Esophagus squamous epithelium (tissue), 5 donors: ENCODE data around the gene B2M. TPM values are rescaled to one million over a fixed set of nuclear protein-coding genes. Genes with fewer than 3 reads are reported as not detected.
A peak's percentile ranks its signal among the peaks of the same experiment; 100 is the strongest.

Source experiments
- DNase-seq: peaks from one replicate; lab custom pipeline; 2025; lab: John Stamatoyannopoulos, UW
- H3K27ac ChIP-seq, 4 donors: fragments of 200-600 bp; sonication (generic); one replicate each; pipeline ENCODE4 v1.5.1; 2016 to 2019; ENCODE audit warnings: mild to moderate bottlenecking in 1 of 4
- H3K27me3 ChIP-seq, 4 donors: fragments of 200-600 bp; sonication (generic); 1 replicate in 3 of 4; 2 replicates in 1 of 4; pipeline versions ENCODE4 v1.5.1 to v1.6.0; 2017 to 2021; ENCODE audit warnings: antibody characterized with exemption in 1 of 4
- H3K36me3 ChIP-seq, 3 donors: fragments of 200-600 bp; sonication (generic); one replicate each; pipeline ENCODE4 v1.5.1; 2016 to 2019
- H3K4me1 ChIP-seq, 3 donors: fragments of 200-600 bp; sonication (generic); one replicate each; pipeline ENCODE4 v1.5.1; 2017 to 2019
- H3K4me3 ChIP-seq, 4 donors: fragments of 200-600 bp; sonication (generic); 1 replicate in 3 of 4; 2 replicates in 1 of 4; pipeline ENCODE4 v1.5.1; 2016 to 2019; ENCODE audit warnings: mild to moderate bottlenecking in 2 of 4, moderate library complexity in 1 of 4
- H3K9me3 ChIP-seq, 3 donors: fragments of 200-600 bp; sonication (generic); one replicate each; pipeline ENCODE4 v1.5.1; 2016 to 2019
- CTCF ChIP-seq, 6 experiments: fragments of 450-650 bp in 4 of 6; fragments of 200-600 bp in 2 of 6; sonication (generic) in 2 of 6; IDR thresholded peaks; one replicate each; pipeline ENCODE4 v1.5.1; 2016 to 2019; ENCODE audit warnings: antibody characterized with exemption in 6 of 6, mild to moderate bottlenecking in 4 of 6, moderate library complexity in 4 of 6
- POLR2A ChIP-seq, 4 donors: fragments of 450-650 bp; IDR thresholded peaks; one replicate each; pipeline ENCODE4 v1.6.1; 2017; ENCODE audit warnings: antibody characterized with exemption in 4 of 4, mild to moderate bottlenecking in 4 of 4, moderate library complexity in 3 of 4
- WGBS, 2 donors: methylation state at CpG; one replicate each; pipeline ENCODE4 v1.1.5; 2018; 5-methylcytosine and 5-hydroxymethylcytosine counted together
- intact Hi-C: fragments of 100-400 bp; cut with DNase I; formaldehyde crosslinking; loops from one replicate; pipeline ENCODE4 v1.15.0; 2022
- total RNA-seq, 4 donors: library from RNA; depleted of rRNA; stranded (reverse); fragments of >200 nt; gene quantifications; one replicate each; pipeline ENCODE4 v1.1.0, GENCODE V29; 2016
- donor health status: DM: yes; HTN: yes; CAD: no.

The B2M gene
- total RNA-seq, 4 donors from 2014 or later, result 992 to 4,464 (median 1,820) TPM

GRCh38 chr15:44715797-44716334 is 4.5 kb downstream of the B2M start:
- peak overlapping the region in 1 of 4 donors; percentile 90 for H3K4me3 ChIP-seq
- peaks cover 9 to 58% (median 24%) of the 10 kb centered on the region in 3 donors for H3K4me1 ChIP-seq
- H3K9me3 ChIP-seq, result no peaks in the 10 kb centered on the region
- WGBS, 2 donors, result 58 to 80% methylated on average over 2 of the region's 2 CpGs
- H3K27me3 ChIP-seq, result no peaks in the 10 kb centered on the region
- intact Hi-C loops, result no loop called here
- TF ChIP-seq CTCF (IDR thresholded peaks at IDR 0.05), result no peak
- TF ChIP-seq POLR2A (IDR thresholded peaks at IDR 0.05), result no peak
- H3K36me3 ChIP-seq, result peaks cover 6 to 56% (median 43%) of the 10 kb centered on the region in 3 donors
- DNase-seq, result no peak
- no peak overlapping the region for H3K27ac ChIP-seq

GRCh38 chr15:44716983-44717602 is 5.8 kb downstream of the B2M start:
- DNase-seq, result no peak
- Histone ChIP-seq H3K27ac (no peak overlapping the region), H3K9me3 (no peaks in the 10 kb centered on the region), H3K27me3 (no peaks in the 10 kb centered on the region), H3K4me3 (no peak overlapping the region), H3K4me1 (peaks cover 9 to 58% (median 24%) of the 10 kb centered on the region in 3 donors), H3K36me3 (peaks cover 6 to 56% (median 43%) of the 10 kb centered on the region in 3 donors)
- intact Hi-C loops, result no loop called here
- 89 to 92% methylated on average over 2 of the region's 2 CpGs for WGBS, 2 donors
- no peak for TF ChIP-seq POLR2A (IDR thresholded peaks at IDR 0.05)
- no peak for TF ChIP-seq CTCF (IDR thresholded peaks at IDR 0.05)

GRCh38 chr15:44718180-44718926 is 7.0 kb downstream of the B2M start:
- H3K4me1 ChIP-seq, result peaks cover 3 to 50% (median 24%) of the 10 kb centered on the region in 3 donors
- H3K27me3 ChIP-seq, result no peaks in the 10 kb centered on the region
- intact Hi-C loops, result no loop called here
- TF ChIP-seq POLR2A (IDR thresholded peaks at IDR 0.05), result no peak
- TF ChIP-seq CTCF (IDR thresholded peaks at IDR 0.05), result no peak
- H3K4me3 ChIP-seq, result no peak overlapping the region
- peaks cover 6 to 56% (median 43%) of the 10 kb centered on the region in 3 donors for H3K36me3 ChIP-seq
- no peak for DNase-seq
- 48 to 65% methylated on average over 4 of the region's 4 CpGs for WGBS, 2 donors
- H3K9me3 ChIP-seq, result no peaks in the 10 kb centered on the region
- H3K27ac ChIP-seq, result no peak overlapping the region

- TF ChIP-seq CTCF (IDR thresholded peaks at IDR 0.05) (no peak), POLR2A (IDR thresholded peaks at IDR 0.05) (no peak)
- intact Hi-C loops, result no loop called here
- peaks cover 0 to 49% (median 24%) of the 10 kb centered on the region in 3 donors for H3K4me1 ChIP-seq
- H3K36me3 ChIP-seq, result peaks cover 6 to 56% (median 43%) of the 10 kb centered on the region in 3 donors
- 85 to 87% methylated on average over 8 of the region's 8 CpGs for WGBS, 2 donors
- no peak overlapping the region for H3K27ac ChIP-seq
- H3K4me3 ChIP-seq, result no peak overlapping the region
- no peaks in the 10 kb centered on the region for H3K9me3 ChIP-seq
- no peak for DNase-seq
- H3K27me3 ChIP-seq, result no peaks in the 10 kb centered on the region
Observed at GRCh38 chr15:44718927-44719292, 7.6 kb downstream of the B2M start.
